Measurements from ENCODE around the gene IZUMO1.
"Not testable (repeated sequence)": the region's sequence is repeated elsewhere in the genome, so short reads cannot be mapped to it uniquely, and the experiment has no call there.

The IZUMO1 gene

GRCh38 chr19:48777139-48777538 lies 30.4 kb upstream of the IZUMO1 start:
- TF ChIP-seq POLR2AphosphoS5 (IDR thresholded peaks at IDR 0.05; ENCODE audit: low read depth, low read length) (no peak), TAF1 (IDR thresholded peaks at IDR 0.05; ENCODE audit: borderline replicate concordance, low read depth, low read length) (no peak), POLR2A (IDR thresholded peaks at IDR 0.05; ENCODE audit: low read depth, low read length) (no peak)
- FAIRE-seq (no peak), DNase-seq (ENCODE audit: insufficient read length) (no peak)

GRCh38 chr19:48772503-48772953 lies 25.8 kb upstream of the IZUMO1 start:
- TF ChIP-seq POLR2A (IDR thresholded peaks at IDR 0.05; ENCODE audit: low read depth, low read length), result no peak
- TF ChIP-seq POLR2AphosphoS5 (IDR thresholded peaks at IDR 0.05; ENCODE audit: low read depth, low read length), result no peak
- TF ChIP-seq TAF1 (IDR thresholded peaks at IDR 0.05; ENCODE audit: borderline replicate concordance, low read depth, low read length), result no peak
- no peak for DNase-seq (ENCODE audit: insufficient read length)
- no peak for FAIRE-seq

DNA sequence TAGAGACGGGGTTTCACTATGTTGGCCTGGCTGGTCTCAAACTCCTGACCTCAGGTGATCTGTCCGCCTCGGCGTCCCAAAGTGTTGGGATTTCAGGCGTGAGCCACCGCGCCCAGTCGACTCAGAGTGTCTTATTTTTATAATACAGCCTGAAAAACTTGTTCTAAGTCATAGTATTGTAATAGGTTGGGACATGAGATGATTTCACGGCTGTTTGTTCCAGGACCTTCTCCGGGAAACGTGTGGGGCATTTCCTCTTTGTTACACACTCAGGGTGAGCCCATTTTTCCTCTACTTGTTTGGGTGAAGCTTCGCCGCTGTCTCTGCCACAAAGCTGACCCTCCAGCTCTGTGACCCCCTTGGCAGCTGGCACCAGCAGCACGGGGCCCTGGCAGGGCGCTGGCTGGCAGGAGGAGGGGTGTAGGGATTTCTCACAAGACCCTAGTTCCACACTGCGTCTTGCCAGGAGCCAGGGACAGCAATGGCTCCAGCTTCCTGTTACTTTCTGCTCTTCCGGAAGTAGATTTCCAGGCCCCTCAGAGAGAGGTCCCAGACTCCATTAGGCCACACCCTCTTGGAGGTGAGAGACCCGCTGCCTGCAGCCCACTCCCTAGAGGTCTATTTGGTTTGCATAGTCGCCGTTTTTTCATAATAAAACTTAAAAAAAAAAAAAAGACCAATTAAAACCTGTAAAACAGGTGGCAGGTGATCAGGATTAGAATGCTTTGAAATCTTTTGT lies 24.2 kb upstream of the IZUMO1 start:
- DNase-seq (ENCODE audit: insufficient read length) (no peak), FAIRE-seq (no peak)
- TF ChIP-seq TAF1 (IDR thresholded peaks at IDR 0.05; ENCODE audit: borderline replicate concordance, low read depth, low read length), result no peak
- TF ChIP-seq POLR2A (IDR thresholded peaks at IDR 0.05; ENCODE audit: low read depth, low read length), result no peak
- TF ChIP-seq POLR2AphosphoS5 (IDR thresholded peaks at IDR 0.05; ENCODE audit: low read depth, low read length), result no peak

DNA sequence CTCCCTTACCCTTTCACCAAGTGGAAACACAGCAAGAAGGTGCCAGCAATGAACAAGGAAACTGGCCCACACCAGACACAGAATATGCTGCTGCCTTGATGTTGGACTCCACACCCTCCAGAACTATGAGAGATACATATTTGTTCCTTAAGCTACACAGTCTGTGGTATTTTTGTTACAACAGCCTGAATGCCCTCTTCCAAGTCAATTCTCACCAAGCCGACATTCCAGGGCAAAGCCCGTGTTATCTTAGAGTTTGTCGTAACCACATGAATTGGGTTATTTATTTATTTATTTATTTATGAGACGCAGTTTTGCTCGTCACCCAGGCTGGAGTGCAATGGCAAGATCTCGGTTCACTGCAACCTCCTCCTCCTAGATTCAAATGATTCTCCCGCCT lies 23.6 kb upstream of the IZUMO1 start:
- DNase-seq (ENCODE audit: insufficient read length), result no peak
- no peak for FAIRE-seq
- no peak for TF ChIP-seq POLR2A (IDR thresholded peaks at IDR 0.05; ENCODE audit: low read depth, low read length)
- no peak for TF ChIP-seq POLR2AphosphoS5 (IDR thresholded peaks at IDR 0.05; ENCODE audit: low read depth, low read length)
- TF ChIP-seq TAF1 (IDR thresholded peaks at IDR 0.05; ENCODE audit: borderline replicate concordance, low read depth, low read length), result no peak

GRCh38 chr19:48768994-48769713 lies 22.4 kb upstream of the IZUMO1 start:
- DNase-seq (ENCODE audit: insufficient read length), result no peak
- TF ChIP-seq POLR2AphosphoS5 (IDR thresholded peaks at IDR 0.05; ENCODE audit: low read depth, low read length) (no peak), TAF1 (IDR thresholded peaks at IDR 0.05; ENCODE audit: borderline replicate concordance, low read depth, low read length) (no peak), POLR2A (IDR thresholded peaks at IDR 0.05; ENCODE audit: low read depth, low read length) (no peak)
- no peak for FAIRE-seq

- not testable (repeated sequence) for DNase-seq (ENCODE audit: insufficient read length); FAIRE-seq
Observed at GRCh38 chr19:48768171-48768753, 21.6 kb upstream of the IZUMO1 start.

GRCh38 chr19:48765816-48766215 lies 19.1 kb upstream of the IZUMO1 start:
- not testable (repeated sequence) for FAIRE-seq; DNase-seq (ENCODE audit: insufficient read length)

DNA sequence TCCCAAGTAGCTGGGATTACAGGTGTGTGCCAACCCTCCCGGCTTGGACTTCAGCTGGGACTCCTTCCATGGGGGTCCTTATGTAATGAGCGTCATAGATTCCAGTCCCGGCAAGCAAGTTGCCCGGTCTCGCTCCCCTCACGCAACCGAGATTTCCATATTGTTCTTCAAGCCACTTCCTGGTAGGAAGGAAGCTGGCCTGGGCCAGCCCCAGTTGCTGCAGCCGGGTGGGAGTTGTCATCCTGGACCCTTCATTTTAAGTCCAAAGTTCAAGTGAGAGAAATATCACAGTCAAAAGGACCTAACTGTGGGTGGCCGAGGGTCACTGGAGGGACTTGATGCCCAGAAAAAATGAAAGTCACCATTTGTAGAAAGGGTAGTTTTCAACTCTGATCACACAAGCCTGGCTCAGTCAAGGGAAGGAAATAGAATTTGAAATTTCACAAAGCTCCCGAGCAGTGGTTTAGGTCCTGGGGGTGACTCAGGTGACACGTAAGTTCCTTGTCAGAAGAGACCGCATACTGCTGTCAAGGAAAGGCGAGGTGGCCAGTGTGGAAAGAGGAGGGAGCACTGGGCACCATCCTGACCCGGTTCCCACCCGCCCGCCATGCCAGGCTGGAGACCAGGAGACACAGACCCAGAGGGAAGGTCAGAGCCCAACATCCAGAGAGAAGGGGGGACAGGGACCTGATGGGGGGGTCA lies 13.9 kb upstream of the IZUMO1 start:
- FAIRE-seq, result no peak
- DNase-seq (ENCODE audit: insufficient read length), result no peak

DNA sequence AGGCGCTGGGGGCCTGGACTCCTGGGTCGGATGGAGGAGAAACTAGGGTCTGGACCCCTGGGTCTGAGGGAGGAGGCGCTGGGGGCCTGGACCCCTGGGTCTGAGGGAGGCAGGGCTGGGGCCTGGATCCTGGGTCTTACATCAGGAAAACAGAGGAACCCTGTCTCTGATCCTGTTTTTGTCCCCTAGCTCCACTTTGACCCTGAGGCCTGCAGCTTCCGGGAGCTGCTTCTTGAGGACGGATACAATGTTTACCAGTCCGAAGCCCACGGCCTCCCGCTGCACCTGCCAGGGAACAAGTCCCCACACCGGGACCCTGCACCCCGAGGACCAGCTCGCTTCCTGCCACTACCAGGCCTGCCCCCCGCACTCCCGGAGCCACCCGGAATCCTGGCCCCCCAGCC lies 11.0 kb upstream of the IZUMO1 start:
- DNase-seq (ENCODE audit: insufficient read length), result no peak
- no peak for FAIRE-seq
- TF ChIP-seq TAF1 (IDR thresholded peaks at IDR 0.05; ENCODE audit: borderline replicate concordance, low read depth, low read length) (no peak), POLR2A (IDR thresholded peaks at IDR 0.05; ENCODE audit: low read depth, low read length) (no peak), POLR2AphosphoS5 (IDR thresholded peaks at IDR 0.05; ENCODE audit: low read depth, low read length) (no peak)

More for the DNA sequence above, 13.9 kb upstream of the IZUMO1 start:
- TF ChIP-seq POLR2AphosphoS5 (IDR thresholded peaks at IDR 0.05; ENCODE audit: low read depth, low read length), result no peak
- no peak for TF ChIP-seq POLR2A (IDR thresholded peaks at IDR 0.05; ENCODE audit: low read depth, low read length)
- TF ChIP-seq TAF1 (IDR thresholded peaks at IDR 0.05; ENCODE audit: borderline replicate concordance, low read depth, low read length), result no peak

- DNase-seq (ENCODE audit: insufficient read length) (no peak), FAIRE-seq (no peak)
- TF ChIP-seq POLR2AphosphoS5 (IDR thresholded peaks at IDR 0.05; ENCODE audit: low read depth, low read length) (no peak), TAF1 (IDR thresholded peaks at IDR 0.05; ENCODE audit: borderline replicate concordance, low read depth, low read length) (no peak), POLR2A (IDR thresholded peaks at IDR 0.05; ENCODE audit: low read depth, low read length) (no peak)
Observed at GRCh38 chr19:48757089-48757675, 10.5 kb upstream of the IZUMO1 start.

DNA sequence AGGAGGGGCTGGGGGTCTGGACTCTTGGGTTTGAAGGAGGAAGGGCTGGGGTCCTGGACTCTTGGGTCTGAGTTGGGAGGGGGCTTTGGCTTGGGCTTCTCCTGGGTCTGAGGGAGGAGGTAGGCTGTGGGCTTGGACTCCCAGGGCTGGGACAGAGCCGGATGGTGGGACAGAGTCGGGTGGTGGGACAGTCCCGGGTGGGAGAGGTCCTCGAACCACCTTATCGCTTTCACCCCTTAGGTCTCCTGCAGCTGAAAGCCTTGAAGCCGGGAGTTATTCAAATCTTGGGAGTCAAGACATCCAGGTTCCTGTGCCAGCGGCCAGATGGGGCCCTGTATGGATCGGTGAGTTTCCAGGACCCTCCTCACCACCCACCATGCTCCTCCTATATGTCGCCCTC lies 10.0 kb upstream of the IZUMO1 start:
- FAIRE-seq, result no peak
- DNase-seq (ENCODE audit: insufficient read length), result no peak
- TF ChIP-seq POLR2A (IDR thresholded peaks at IDR 0.05; ENCODE audit: low read depth, low read length), result no peak
- TF ChIP-seq TAF1 (IDR thresholded peaks at IDR 0.05; ENCODE audit: borderline replicate concordance, low read depth, low read length), result no peak
- TF ChIP-seq POLR2AphosphoS5 (IDR thresholded peaks at IDR 0.05; ENCODE audit: low read depth, low read length), result no peak

All from GM12892 (cell line).